Measurements from ENCODE around the gene CALHM6.
A peak's percentile ranks its signal among the peaks of the same experiment; 100 is the strongest.

Gene CALHM6

GRCh38 chr6:116461331-116461931, at the start of gene CALHM6:
Gene CALHM6, plus strand, starts transcription at chr6:116461375. Its CDS starts 555 bp downstream, at chr6:116461930.
- FAIRE-seq (no peak), DNase-seq (ENCODE audit: low spot score) (no peak)

GRCh38 chr6:116412270-116412669, 48.9 kb upstream of the CALHM6 start:
- FAIRE-seq (no peak), DNase-seq (ENCODE audit: low spot score) (no peak)

DNA sequence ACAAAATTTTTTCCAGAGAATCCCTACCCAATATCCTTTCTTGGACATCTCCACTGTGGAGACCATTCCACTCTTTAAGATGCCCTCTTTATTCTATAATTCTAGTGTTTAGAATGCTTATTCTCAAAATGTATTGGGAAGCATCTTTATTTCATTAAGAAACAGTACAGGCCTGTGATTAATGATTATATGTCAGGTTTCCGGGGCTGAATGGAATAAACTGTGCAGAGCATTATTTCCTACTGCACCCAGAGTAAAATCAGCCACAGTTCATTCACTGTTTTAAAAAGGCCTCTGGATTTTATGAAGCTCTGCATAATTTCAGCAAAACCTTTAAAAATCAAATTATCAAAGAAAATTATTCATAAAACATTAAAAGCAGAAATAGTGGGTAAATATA, 47.8 kb upstream of the CALHM6 start:
- DNase-seq (ENCODE audit: low spot score) (no peak), FAIRE-seq (no peak)

- DNase-seq (ENCODE audit: low spot score) (no peak), FAIRE-seq (no peak)
Observed at GRCh38 chr6:116417661-116418060, 43.5 kb upstream of the CALHM6 start.

- DNase-seq (ENCODE audit: low spot score) (peak; percentile 11), FAIRE-seq (peak; percentile 73)
Observed at GRCh38 chr6:116419069-116419786, 41.9 kb upstream of the CALHM6 start.

DNA sequence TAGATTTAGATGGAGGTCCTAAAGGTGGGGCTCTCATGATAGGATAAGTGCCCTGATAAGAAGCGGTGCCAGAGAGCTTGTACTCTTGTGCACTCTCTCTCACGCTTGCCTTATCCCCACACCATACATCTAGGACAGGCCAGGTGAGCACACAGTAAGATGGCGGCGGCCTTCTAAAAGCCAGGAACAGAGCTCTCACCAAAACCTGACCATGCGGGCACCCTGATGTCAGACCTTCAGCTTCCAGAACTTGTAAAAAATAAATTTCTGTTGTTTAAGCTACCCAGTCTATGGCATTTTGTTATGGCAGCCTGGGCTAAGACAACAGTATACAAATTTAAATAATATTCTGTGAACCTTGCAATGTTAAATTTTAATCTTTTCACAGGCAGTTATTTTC, 40.8 kb upstream of the CALHM6 start:
- DNase-seq (ENCODE audit: low spot score), result no peak
- no peak for FAIRE-seq

DNA sequence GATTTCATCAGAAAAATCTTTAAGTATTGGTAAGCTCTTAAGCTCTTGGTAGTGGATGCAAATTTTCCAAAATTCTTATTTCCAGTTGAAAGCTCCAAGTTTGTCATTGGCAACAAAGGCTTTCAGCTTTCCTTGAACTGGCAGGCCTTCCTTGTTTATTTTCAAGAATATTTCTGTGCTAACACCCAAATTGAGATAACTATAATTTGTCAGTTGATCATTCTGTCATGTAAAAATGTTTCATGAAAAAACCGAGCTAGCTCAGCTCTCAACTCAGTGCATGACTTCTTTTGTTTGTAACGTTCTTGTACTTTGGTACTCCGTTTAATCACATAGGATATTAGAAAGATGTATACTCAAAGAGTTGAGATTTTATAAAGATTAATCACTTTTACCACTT, 38.9 kb upstream of the CALHM6 start:
- FAIRE-seq, result no peak
- no peak for DNase-seq (ENCODE audit: low spot score)

DNA sequence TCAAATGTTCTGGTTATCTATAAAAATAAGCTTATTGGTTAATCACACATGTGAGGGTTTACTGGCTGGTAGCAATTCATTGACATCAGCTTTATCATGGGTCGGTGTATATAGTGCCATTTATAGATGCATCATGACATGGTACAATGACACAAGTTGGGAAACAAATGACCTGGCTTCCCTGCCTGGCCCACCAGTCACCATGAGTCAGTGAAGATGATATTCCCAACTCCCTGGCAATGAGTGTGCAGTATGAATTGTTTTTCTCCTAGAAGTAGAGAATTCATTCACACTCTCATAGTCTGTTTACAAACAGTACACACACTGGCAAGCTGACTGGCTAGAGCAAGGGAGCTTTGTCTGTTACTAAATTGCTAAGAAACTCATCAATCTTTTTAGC, 37.2 kb upstream of the CALHM6 start:
- DNase-seq (ENCODE audit: low spot score) (peak; percentile 30), FAIRE-seq (peak; percentile 8)

DNA sequence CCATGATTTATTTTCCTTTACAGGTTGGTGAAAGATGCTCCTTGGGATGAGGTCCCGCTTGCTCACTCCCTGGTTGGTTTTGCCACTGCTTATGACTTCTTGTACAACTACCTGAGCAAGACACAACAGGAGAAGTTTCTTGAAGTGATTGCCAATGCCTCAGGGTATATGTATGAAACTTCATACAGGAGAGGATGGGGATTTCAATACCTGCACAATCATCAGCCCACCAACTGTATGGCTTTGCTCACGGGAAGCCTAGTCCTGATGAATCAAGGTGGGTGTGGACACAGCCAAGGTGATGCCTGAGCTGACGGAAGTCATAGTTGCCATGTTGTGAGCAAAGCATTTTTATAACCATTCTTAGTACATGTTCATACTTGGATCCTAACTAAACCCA, 34.6 kb upstream of the CALHM6 start:
- no peak for FAIRE-seq
- DNase-seq (ENCODE audit: low spot score), result no peak

GRCh38 chr6:116429111-116429510, 32.1 kb upstream of the CALHM6 start:
- no peak for DNase-seq (ENCODE audit: low spot score)

DNA sequence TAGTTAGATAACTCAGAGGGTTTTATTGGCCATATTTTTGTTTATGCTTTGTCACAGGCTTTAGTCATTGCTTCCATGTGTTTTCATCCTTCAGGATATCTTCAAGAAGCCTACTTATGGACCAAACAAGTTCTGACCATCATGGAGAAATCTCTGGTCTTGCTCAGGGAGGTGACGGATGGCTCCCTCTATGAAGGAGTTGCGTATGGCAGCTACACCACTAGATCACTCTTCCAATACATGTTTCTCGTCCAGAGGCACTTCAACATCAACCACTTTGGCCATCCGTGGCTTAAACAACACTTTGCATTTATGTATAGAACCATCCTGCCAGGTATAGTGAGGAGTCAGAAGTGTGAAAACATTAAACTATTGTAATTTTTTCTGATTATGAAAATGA, 30.3 kb upstream of the CALHM6 start:
- DNase-seq (ENCODE audit: low spot score) (no peak), FAIRE-seq (no peak)

More at GRCh38 chr6:116429111-116429510, 32.1 kb upstream of the CALHM6 start:
- FAIRE-seq, result no peak

GRCh38 chr6:116431964-116432595, 29.1 kb upstream of the CALHM6 start:
- FAIRE-seq (no peak), DNase-seq (ENCODE audit: low spot score) (no peak)

- FAIRE-seq, result no peak
Observed at GRCh38 chr6:116433206-116433712, 27.9 kb upstream of the CALHM6 start.

GRCh38 chr6:116434056-116434725, 27.0 kb upstream of the CALHM6 start:
- DNase-seq (ENCODE audit: low spot score) (no peak), FAIRE-seq (no peak)

More at GRCh38 chr6:116433206-116433712, 27.9 kb upstream of the CALHM6 start:
- no peak for DNase-seq (ENCODE audit: low spot score)

GRCh38 chr6:116436586-116436985, 24.6 kb upstream of the CALHM6 start:
- FAIRE-seq (no peak), DNase-seq (ENCODE audit: low spot score) (no peak)

DNA sequence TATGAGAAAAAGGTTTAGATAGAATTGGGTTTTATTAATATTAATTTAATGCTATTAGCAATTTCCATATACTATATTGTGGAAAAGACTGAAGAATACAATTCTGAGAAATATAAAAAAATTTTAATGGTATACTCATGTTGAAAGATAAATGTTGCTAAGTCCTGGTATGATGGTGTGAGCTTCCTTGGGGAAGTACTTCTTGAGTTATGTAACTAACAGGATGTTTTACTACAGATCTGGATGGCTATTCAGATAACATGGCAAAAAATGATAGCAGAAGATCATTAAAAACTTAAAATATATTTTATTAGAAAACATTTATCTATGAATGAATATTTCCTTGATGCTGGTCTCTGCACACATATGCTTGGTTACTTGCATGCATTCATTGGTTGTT, 23.5 kb upstream of the CALHM6 start:
- no peak for FAIRE-seq

DNA sequence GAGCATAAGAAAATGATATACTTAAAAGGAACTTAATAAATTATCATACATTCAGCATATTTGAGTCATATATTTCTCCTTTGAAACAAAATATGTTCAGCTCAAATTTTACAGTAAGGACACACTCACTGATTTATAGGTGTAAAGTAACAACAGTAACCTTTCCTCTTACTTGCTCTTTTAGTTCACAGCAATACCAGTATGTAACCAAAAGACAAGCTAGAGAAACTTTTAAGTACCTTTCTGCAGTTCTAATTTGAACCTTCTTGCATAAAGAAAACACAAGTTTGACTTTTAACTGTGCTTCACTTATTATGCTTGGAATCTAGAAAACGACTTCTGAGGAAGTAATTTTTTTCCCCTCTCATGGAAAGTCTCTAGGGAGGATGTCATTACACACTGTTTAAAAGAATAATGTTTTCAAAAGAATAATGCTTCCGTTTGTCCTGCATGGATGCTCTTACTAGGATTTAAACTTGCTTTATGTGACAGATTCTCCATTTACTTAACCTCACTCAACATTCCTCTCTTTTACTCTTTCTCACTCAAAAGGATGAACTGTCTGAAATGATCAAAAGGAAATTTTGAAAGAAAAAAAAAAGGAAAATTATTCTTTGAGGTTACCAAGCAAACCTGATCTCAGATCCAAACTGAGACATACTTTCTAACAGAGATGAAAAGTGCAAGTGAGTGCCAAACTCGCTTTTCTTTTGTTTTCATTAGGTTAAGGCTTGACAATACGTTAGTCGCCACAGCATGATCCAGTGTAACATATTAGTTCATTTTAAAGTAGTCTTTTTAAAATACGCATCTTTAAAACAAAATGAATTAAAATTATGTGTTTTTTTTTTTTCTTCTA, 22.4 kb upstream of the CALHM6 start:
- no peak for FAIRE-seq

More for the DNA sequence above, 23.5 kb upstream of the CALHM6 start:
- no peak for DNase-seq (ENCODE audit: low spot score)

DNA sequence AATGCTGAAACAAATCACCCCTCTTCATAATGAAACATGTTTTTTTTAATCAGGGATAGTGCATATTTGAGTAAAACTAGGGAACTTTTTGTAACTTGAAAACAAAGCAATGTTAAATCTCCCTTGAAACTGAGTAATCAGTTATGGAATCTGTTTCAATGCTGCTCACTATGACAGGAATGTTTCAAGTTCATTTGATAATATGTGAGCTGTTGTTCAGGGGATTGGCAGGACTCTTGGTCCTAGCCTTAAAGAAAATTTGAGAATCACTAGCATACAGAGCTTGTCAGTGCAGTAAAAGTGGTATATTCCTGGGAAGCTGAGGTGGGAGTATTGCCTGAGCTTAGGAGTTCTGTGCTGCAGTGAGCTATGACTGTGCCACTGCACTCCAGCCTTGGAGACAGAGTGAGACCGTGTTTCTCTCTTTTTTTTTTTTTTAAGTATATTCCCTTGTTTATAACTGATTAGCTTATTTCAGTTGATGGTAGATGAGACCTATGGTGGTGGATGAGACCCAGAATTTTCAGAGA, 21.6 kb upstream of the CALHM6 start:
- FAIRE-seq, result no peak
- DNase-seq (ENCODE audit: low spot score), result no peak

More for the DNA sequence above, 22.4 kb upstream of the CALHM6 start:
- no peak for DNase-seq (ENCODE audit: low spot score)

DNA sequence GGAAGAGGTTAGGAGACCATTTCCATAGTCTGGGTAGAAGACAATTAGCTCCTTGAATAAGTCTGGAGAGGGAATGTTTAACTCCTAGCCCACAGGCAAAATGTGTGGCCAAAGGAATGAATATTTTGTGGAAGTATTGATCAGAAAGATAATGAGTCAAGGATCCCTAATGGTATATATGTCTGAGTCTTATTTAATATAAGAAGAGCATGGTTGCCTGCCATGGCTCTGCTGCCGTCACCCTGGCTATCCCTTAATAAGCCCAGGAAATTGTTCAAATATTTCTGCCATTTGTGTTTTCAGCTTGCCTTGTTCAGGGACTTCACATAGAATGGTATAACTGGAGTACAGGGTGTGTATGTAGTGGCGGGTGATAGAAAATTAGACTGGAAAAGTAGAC, 18.1 kb upstream of the CALHM6 start:
- no peak for DNase-seq (ENCODE audit: low spot score)
- no peak for FAIRE-seq

- peak; percentile 7 for DNase-seq (ENCODE audit: low spot score)
- FAIRE-seq, result no peak
Observed at GRCh38 chr6:116444092-116444491, 17.1 kb upstream of the CALHM6 start.

GRCh38 chr6:116444575-116444974, 16.6 kb upstream of the CALHM6 start:
- DNase-seq (ENCODE audit: low spot score), result no peak
- FAIRE-seq, result no peak
